ENCODE data around the gene COL4A1.

Gene COL4A1

GRCh38 chr13:110347088-110347487, 40.1 kb upstream of the COL4A1 start:
- Histone ChIP-seq H3K27me3 (replicated peaks; ENCODE audit: insufficient read depth, low read length) (no peaks in the 10 kb centered on the region), H3K4me3 (ENCODE audit: low read length) (no peak overlapping the region), H3K36me3 (replicated peaks; ENCODE audit: insufficient read depth, low read length) (no peaks in the 10 kb centered on the region), H3K27ac (ENCODE audit: low read length) (no peak overlapping the region), H3F3A (ENCODE audit: insufficient read depth, low read length) (no peaks in the 10 kb centered on the region), H3K79me2 (ENCODE audit: low read length) (no peaks in the 10 kb centered on the region), H4K20me1 (ENCODE audit: insufficient read depth, low read length) (no peaks in the 10 kb centered on the region), H2AFZ (ENCODE audit: low read length) (no peak overlapping the region), H3K9ac (ENCODE audit: low read length) (no peak overlapping the region), H3K4me2 (ENCODE audit: low read depth, low read length) (no peak overlapping the region), H3K9me3 (replicated peaks; ENCODE audit: insufficient read depth, low read length) (no peaks in the 10 kb centered on the region), H3K4me1 (ENCODE audit: low read length) (no peaks in the 10 kb centered on the region), H3K9me2 (replicated peaks; ENCODE audit: insufficient read depth, low read length) (no peaks in the 10 kb centered on the region)
- TF ChIP-seq EZH2phosphoT487 (IDR thresholded peaks at IDR 0.05; ENCODE audit: low read length) (no peak), CTCF (IDR thresholded peaks at IDR 0.05; ENCODE audit: low read length) (no peak), EZH2 (optimal IDR thresholded peaks at IDR 0.05; ENCODE audit: low read depth, low read length) (no peak)
- DNase-seq: no peak

- Histone ChIP-seq H3K4me3 (ENCODE audit: low read length) (no peak overlapping the region), H3K36me3 (replicated peaks; ENCODE audit: insufficient read depth, low read length) (no peaks in the 10 kb centered on the region), H3K79me2 (ENCODE audit: low read length) (no peaks in the 10 kb centered on the region), H3K9me2 (replicated peaks; ENCODE audit: insufficient read depth, low read length) (no peaks in the 10 kb centered on the region), H4K20me1 (ENCODE audit: insufficient read depth, low read length) (no peaks in the 10 kb centered on the region), H3K4me1 (ENCODE audit: low read length) (no peaks in the 10 kb centered on the region), H3K4me2 (ENCODE audit: low read depth, low read length) (no peak overlapping the region), H3K9ac (ENCODE audit: low read length) (no peak overlapping the region), H3K27ac (ENCODE audit: low read length) (no peak overlapping the region), H2AFZ (ENCODE audit: low read length) (no peak overlapping the region), H3K27me3 (replicated peaks; ENCODE audit: insufficient read depth, low read length) (no peaks in the 10 kb centered on the region), H3K9me3 (replicated peaks; ENCODE audit: insufficient read depth, low read length) (no peaks in the 10 kb centered on the region), H3F3A (ENCODE audit: insufficient read depth, low read length) (no peaks in the 10 kb centered on the region)
- no peak for TF ChIP-seq EZH2phosphoT487 (IDR thresholded peaks at IDR 0.05; ENCODE audit: low read length)
- no peak for TF ChIP-seq CTCF (IDR thresholded peaks at IDR 0.05; ENCODE audit: low read length)
- no peak for TF ChIP-seq EZH2 (optimal IDR thresholded peaks at IDR 0.05; ENCODE audit: low read depth, low read length)
- no peak for DNase-seq
These were observed 39.7 kb upstream of the COL4A1 start for GRCh38 chr13:110346661-110347067.

GRCh38 chr13:110345701-110346100, 38.7 kb upstream of the COL4A1 start:
- Histone ChIP-seq H3K36me3 (replicated peaks; ENCODE audit: insufficient read depth, low read length) (no peaks in the 10 kb centered on the region), H3K27me3 (replicated peaks; ENCODE audit: insufficient read depth, low read length) (no peaks in the 10 kb centered on the region), H4K20me1 (ENCODE audit: insufficient read depth, low read length) (no peaks in the 10 kb centered on the region), H3K9me2 (replicated peaks; ENCODE audit: insufficient read depth, low read length) (no peaks in the 10 kb centered on the region), H3K4me2 (ENCODE audit: low read depth, low read length) (no peak overlapping the region), H3K4me3 (ENCODE audit: low read length) (no peak overlapping the region), H3K27ac (ENCODE audit: low read length) (no peak overlapping the region), H3K9me3 (replicated peaks; ENCODE audit: insufficient read depth, low read length) (no peaks in the 10 kb centered on the region), H3K9ac (ENCODE audit: low read length) (no peak overlapping the region), H2AFZ (ENCODE audit: low read length) (no peak overlapping the region), H3K4me1 (ENCODE audit: low read length) (no peaks in the 10 kb centered on the region), H3F3A (ENCODE audit: insufficient read depth, low read length) (no peaks in the 10 kb centered on the region), H3K79me2 (ENCODE audit: low read length) (no peaks in the 10 kb centered on the region)
- TF ChIP-seq EZH2 (optimal IDR thresholded peaks at IDR 0.05; ENCODE audit: low read depth, low read length) (no peak), CTCF (IDR thresholded peaks at IDR 0.05; ENCODE audit: low read length) (no peak), EZH2phosphoT487 (IDR thresholded peaks at IDR 0.05; ENCODE audit: low read length) (no peak)
- no peak for DNase-seq

Data from MM.1S (cell line).